ENCODE measurements around the gene KHDC1. TPM values are rescaled to one million over a fixed set of nuclear protein-coding genes. Genes with fewer than 3 reads are reported as not detected.

Gene KHDC1
- total and polyA plus RNA-seq, 7 donors: 0.95 to 2.1 (median 1.5) TPM; not detected in 1

DNA sequence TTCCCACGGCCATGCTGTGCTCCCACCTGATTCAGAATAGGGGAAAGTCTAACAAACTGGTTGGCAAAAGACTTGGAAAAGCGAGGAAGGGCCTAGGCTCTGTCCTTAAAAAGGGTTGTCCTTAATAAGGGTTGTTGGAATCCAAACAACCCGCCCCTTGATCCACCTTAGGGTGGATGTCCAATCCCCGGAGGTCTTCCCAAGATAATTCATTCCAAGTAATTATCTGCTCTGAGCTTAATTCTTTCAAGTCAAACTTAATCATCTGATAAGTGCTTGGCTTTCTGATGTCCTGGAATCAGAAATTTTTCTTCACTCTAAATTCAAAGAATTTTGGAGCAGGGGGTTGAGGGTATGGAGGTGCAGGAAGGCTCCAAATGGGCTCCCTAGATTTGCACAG lies 37.6 kb downstream of the KHDC1 start, which contains the start of gene KHDC1L:
KHDC1L (minus strand) TSS at position 101 of the 400 bp plus-strand sequence; CDS start at position 13, 88 bp downstream.
- no peaks in the 10 kb centered on the region for H3K27me3 ChIP-seq
- no peak for DNase-seq
- TF ChIP-seq POLR2A (IDR thresholded peaks at IDR 0.05) (no peak), EP300 (IDR thresholded peaks at IDR 0.05) (no peak), POLR2AphosphoS5 (IDR thresholded peaks at IDR 0.05) (no peak)
- TF ChIP-seq, protein P1, sequence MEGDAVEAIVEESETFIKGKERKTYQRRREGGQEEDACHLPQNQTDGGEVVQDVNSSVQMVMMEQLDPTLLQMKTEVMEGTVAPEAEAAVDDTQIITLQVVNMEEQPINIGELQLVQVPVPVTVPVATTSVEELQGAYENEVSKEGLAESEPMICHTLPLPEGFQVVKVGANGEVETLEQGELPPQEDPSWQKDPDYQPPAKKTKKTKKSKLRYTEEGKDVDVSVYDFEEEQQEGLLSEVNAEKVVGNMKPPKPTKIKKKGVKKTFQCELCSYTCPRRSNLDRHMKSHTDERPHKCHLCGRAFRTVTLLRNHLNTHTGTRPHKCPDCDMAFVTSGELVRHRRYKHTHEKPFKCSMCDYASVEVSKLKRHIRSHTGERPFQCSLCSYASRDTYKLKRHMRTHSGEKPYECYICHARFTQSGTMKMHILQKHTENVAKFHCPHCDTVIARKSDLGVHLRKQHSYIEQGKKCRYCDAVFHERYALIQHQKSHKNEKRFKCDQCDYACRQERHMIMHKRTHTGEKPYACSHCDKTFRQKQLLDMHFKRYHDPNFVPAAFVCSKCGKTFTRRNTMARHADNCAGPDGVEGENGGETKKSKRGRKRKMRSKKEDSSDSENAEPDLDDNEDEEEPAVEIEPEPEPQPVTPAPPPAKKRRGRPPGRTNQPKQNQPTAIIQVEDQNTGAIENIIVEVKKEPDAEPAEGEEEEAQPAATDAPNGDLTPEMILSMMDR (IDR thresholded peaks at IDR 0.05): no peak
- 81 to 89% methylated on average over 4 of the region's 4 CpGs for WGBS, 2 donors
- no peaks in the 10 kb centered on the region for H3K4me1 ChIP-seq
- intact Hi-C loops (cut with DNase I): no loop called here
- no peak within 1 kb of the TSS for H3K27ac ChIP-seq
- no peak within 1 kb of the TSS for H3K4me3 ChIP-seq
- H3K9me3 ChIP-seq: no peaks in the 10 kb centered on the region
- H3K36me3 ChIP-seq: no peaks in the 10 kb centered on the region

DNA sequence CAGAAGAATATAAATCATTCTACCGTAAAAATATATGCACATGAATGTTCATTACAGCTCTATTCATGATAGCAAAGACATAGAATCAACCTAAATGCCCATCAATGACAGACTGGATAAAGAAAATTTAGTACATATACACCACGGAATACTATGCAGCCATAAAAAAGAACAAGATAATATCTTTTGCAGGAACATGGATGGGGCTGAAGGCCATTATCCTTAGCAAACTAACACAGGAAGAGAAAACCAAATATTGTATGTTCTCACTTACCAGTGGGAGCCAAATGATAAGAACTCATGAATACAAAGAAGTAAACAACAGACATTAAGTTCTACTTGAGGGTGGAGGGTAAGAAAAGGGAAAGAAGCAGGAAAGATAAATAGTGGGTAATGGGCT lies 46.1 kb downstream of the KHDC1 start:
- intact Hi-C loops (cut with DNase I): no loop called here
- no peak for DNase-seq
- Histone ChIP-seq H3K9me3 (no peaks in the 10 kb centered on the region), H3K36me3 (no peaks in the 10 kb centered on the region), H3K27me3 (no peaks in the 10 kb centered on the region), H3K4me3 (no peak overlapping the region), H3K27ac (no peak overlapping the region), H3K4me1 (no peaks in the 10 kb centered on the region)
- WGBS, 2 donors: 90 to 96% methylated on average over 2 of the region's 2 CpGs
- TF ChIP-seq EP300 (IDR thresholded peaks at IDR 0.05) (no peak), POLR2AphosphoS5 (IDR thresholded peaks at IDR 0.05) (no peak), POLR2A (IDR thresholded peaks at IDR 0.05) (no peak)
- TF ChIP-seq, protein P1 (IDR thresholded peaks at IDR 0.05): no peak

DNA sequence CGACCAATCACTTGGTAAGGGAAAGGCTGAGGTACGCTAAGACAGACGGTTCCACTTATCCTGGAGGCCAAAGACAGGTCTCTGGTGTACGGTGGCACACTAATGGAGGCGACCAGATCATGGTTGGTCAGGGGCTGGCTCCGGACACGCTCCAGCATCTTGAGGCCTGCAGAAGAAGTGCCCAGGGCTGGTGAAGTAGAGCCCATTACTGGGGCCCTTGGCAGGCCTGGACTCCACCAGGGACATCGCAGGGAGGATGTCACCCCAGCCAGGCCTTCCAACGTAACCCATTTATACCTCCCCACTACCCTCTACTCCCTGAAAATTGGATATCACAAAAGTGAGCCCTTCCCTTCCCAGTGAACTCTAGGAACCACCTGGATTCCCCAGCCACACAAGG lies 53.9 kb downstream of the KHDC1 start:
- 80 to 95% methylated on average over 9 of the region's 9 CpGs for WGBS, 2 donors
- no peaks in the 10 kb centered on the region for H3K27me3 ChIP-seq
- TF ChIP-seq EP300 (IDR thresholded peaks at IDR 0.05) (no peak), POLR2A (IDR thresholded peaks at IDR 0.05) (no peak)
- TF ChIP-seq, protein P1 (IDR thresholded peaks at IDR 0.05): no peak
- DNase-seq: no peak
- H3K27ac ChIP-seq: no peak overlapping the region
- H3K4me3 ChIP-seq: no peak overlapping the region
- no peaks in the 10 kb centered on the region for H3K9me3 ChIP-seq
- H3K4me1 ChIP-seq: no peaks in the 10 kb centered on the region
- no peaks in the 10 kb centered on the region for H3K36me3 ChIP-seq
- intact Hi-C loops (cut with DNase I): no loop called here

DNA sequence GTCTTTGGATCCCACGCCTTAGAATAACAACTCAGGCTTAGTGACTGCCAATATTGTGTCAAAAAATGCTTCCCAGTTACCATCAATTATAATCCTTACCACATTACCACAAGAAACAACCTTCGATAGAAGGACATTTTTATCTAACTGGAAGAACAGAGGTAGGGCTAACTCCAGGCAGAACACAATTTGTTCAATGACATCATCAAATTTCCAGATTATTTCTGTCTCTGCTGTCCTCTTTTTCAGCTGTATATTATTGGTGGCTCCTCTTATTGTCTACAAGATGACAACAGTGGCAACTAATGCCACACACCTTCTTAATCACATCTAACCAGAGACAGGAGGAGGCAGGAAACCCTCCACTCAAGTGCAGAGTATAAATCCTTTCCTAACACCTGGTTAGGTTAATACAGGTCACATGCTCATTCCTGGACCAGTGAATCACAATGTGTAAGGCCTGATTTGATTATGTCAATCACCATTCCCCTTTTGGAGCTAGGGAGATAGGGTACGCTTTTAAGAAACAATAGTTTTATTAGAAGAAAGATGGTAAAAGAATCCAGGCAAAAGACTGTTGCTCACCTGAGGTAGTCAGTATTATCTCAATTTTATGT lies 55.7 kb downstream of the KHDC1 start:
- H3K36me3 ChIP-seq: no peaks in the 10 kb centered on the region
- no peak overlapping the region for H3K27ac ChIP-seq
- intact Hi-C loops (cut with DNase I): no loop called here
- H3K4me1 ChIP-seq: no peaks in the 10 kb centered on the region
- DNase-seq: no peak
- H3K9me3 ChIP-seq: no peaks in the 10 kb centered on the region
- 70 to 86% methylated on average over 3 of the region's 3 CpGs for WGBS, 2 donors
- TF ChIP-seq EP300 (IDR thresholded peaks at IDR 0.05) (no peak), POLR2A (IDR thresholded peaks at IDR 0.05) (no peak), POLR2AphosphoS5 (IDR thresholded peaks at IDR 0.05) (no peak)
- TF ChIP-seq, protein P1 (IDR thresholded peaks at IDR 0.05): no peak
- no peaks in the 10 kb centered on the region for H3K27me3 ChIP-seq
- H3K4me3 ChIP-seq: no peak overlapping the region

DNA sequence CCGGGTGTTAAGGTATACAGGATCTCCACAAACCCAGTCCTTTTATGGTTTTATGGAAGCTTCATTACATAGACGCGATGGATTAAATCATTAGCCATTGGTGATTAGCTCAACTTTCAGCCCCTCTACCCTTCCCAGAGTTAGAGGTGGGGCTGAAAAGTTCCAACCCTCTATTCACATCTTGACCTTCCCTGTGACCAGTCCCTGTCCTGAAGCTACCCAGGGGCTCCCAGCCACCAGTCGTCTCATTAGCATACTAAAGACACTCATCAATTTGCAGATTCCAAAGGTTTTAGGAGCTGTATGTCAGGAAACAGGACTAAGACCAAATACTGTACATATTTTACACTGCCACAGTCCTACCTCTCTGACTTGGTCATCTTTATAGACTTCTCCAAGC lies 58.7 kb downstream of the KHDC1 start:
- Histone ChIP-seq H3K36me3 (no peaks in the 10 kb centered on the region), H3K4me3 (no peak overlapping the region), H3K9me3 (no peaks in the 10 kb centered on the region), H3K4me1 (no peaks in the 10 kb centered on the region), H3K27ac (no peak overlapping the region), H3K27me3 (no peaks in the 10 kb centered on the region)
- TF ChIP-seq, protein P1 (IDR thresholded peaks at IDR 0.05): no peak
- TF ChIP-seq EP300 (IDR thresholded peaks at IDR 0.05): no peak
- no peak for TF ChIP-seq POLR2A (IDR thresholded peaks at IDR 0.05)
- TF ChIP-seq POLR2AphosphoS5 (IDR thresholded peaks at IDR 0.05): no peak
- intact Hi-C loops (cut with DNase I): no loop called here
- WGBS, 2 donors: 55 to 81% methylated on average over 4 of the region's 4 CpGs
- DNase-seq: no peak

All from sigmoid colon (tissue), 7 donors.